ENCODE data around the gene TNFRSF21. TPM values are rescaled to one million over a fixed set of nuclear protein-coding genes. Genes with fewer than 3 reads are reported as not detected.

Gene TNFRSF21
- total and polyA plus RNA-seq, 4 donors, result 27.4 to 126 (median 61.4) TPM

GRCh38 chr6:47261191-47261590 is 48.5 kb downstream of the TNFRSF21 start:
- no peaks in the 10 kb centered on the region for H3K36me3 ChIP-seq (ENCODE audit: control insufficient read depth, insufficient read depth, low read length)
- H3K9me3 ChIP-seq (ENCODE audit: control insufficient read depth, insufficient read depth, low read length), result no peaks in the 10 kb centered on the region
- WGBS (ENCODE audit: insufficient coverage), result no CpG with 5 or more reads among the region's 1 CpG
- H3K4me3 ChIP-seq (ENCODE audit: low read depth, low read length), result no peak overlapping the region
- no peak overlapping the region for H3K27ac ChIP-seq (ENCODE audit: low read depth, low read length)
- peaks cover 7% of the 10 kb centered on the region for H3K4me1 ChIP-seq (ENCODE audit: control insufficient read depth, insufficient read depth, low read length)
- no peaks in the 10 kb centered on the region for H3K27me3 ChIP-seq (ENCODE audit: control insufficient read depth, insufficient read depth, low read length)
- DNase-seq (ENCODE audit: low read depth in 4 of 6, low spot score in 6 of 6), result no peak

- Histone ChIP-seq H3K4me3 (ENCODE audit: low read depth, low read length) (no peak overlapping the region), H3K27me3 (ENCODE audit: control insufficient read depth, insufficient read depth, low read length) (no peaks in the 10 kb centered on the region), H3K9me3 (ENCODE audit: control insufficient read depth, insufficient read depth, low read length) (no peaks in the 10 kb centered on the region), H3K36me3 (ENCODE audit: control insufficient read depth, insufficient read depth, low read length) (no peaks in the 10 kb centered on the region), H3K4me1 (ENCODE audit: control insufficient read depth, insufficient read depth, low read length) (peaks cover 7% of the 10 kb centered on the region), H3K27ac (ENCODE audit: low read depth, low read length) (no peak overlapping the region)
- DNase-seq (ENCODE audit: low read depth in 4 of 6, low spot score in 6 of 6), result no peak
- WGBS (ENCODE audit: insufficient coverage), result 76% methylated on average over 4 of the region's 4 CpGs
Observed at GRCh38 chr6:47260021-47260420, 49.7 kb downstream of the TNFRSF21 start.

GRCh38 chr6:47258724-47259347 is 50.9 kb downstream of the TNFRSF21 start:
- no peaks in the 10 kb centered on the region for H3K9me3 ChIP-seq (ENCODE audit: control insufficient read depth, insufficient read depth, low read length)
- H3K27ac ChIP-seq (ENCODE audit: low read depth, low read length), result no peak overlapping the region
- H3K27me3 ChIP-seq (ENCODE audit: control insufficient read depth, insufficient read depth, low read length), result no peaks in the 10 kb centered on the region
- no CpG with 5 or more reads among the region's 3 CpGs for WGBS (ENCODE audit: insufficient coverage)
- no peak for DNase-seq (ENCODE audit: low read depth in 4 of 6, low spot score in 6 of 6)
- H3K36me3 ChIP-seq (ENCODE audit: control insufficient read depth, insufficient read depth, low read length), result no peaks in the 10 kb centered on the region
- H3K4me1 ChIP-seq (ENCODE audit: control insufficient read depth, insufficient read depth, low read length), result peaks cover 7% of the 10 kb centered on the region
- no peak overlapping the region for H3K4me3 ChIP-seq (ENCODE audit: low read depth, low read length)

- H3K9me3 ChIP-seq (ENCODE audit: control insufficient read depth, insufficient read depth, low read length), result no peaks in the 10 kb centered on the region
- no peak overlapping the region for H3K27ac ChIP-seq (ENCODE audit: low read depth, low read length)
- peaks cover 7% of the 10 kb centered on the region for H3K4me1 ChIP-seq (ENCODE audit: control insufficient read depth, insufficient read depth, low read length)
- DNase-seq (ENCODE audit: low read depth in 4 of 6, low spot score in 6 of 6), result no peak
- WGBS (ENCODE audit: insufficient coverage), result no CpG with 5 or more reads among the region's 6 CpGs
- no peak overlapping the region for H3K4me3 ChIP-seq (ENCODE audit: low read depth, low read length)
- no peaks in the 10 kb centered on the region for H3K27me3 ChIP-seq (ENCODE audit: control insufficient read depth, insufficient read depth, low read length)
- H3K36me3 ChIP-seq (ENCODE audit: control insufficient read depth, insufficient read depth, low read length), result peaks cover 4% of the 10 kb centered on the region
Observed at GRCh38 chr6:47256981-47257730, 52.5 kb downstream of the TNFRSF21 start.

GRCh38 chr6:47256361-47256760 is 53.3 kb downstream of the TNFRSF21 start:
- no peak overlapping the region for H3K27ac ChIP-seq (ENCODE audit: low read depth, low read length)
- WGBS (ENCODE audit: insufficient coverage), result no CpG with 5 or more reads among the region's 1 CpG
- H3K27me3 ChIP-seq (ENCODE audit: control insufficient read depth, insufficient read depth, low read length), result no peaks in the 10 kb centered on the region
- H3K9me3 ChIP-seq (ENCODE audit: control insufficient read depth, insufficient read depth, low read length), result no peaks in the 10 kb centered on the region
- no peak for DNase-seq (ENCODE audit: low read depth in 4 of 6, low spot score in 6 of 6)
- no peak overlapping the region for H3K4me3 ChIP-seq (ENCODE audit: low read depth, low read length)
- peaks cover 7% of the 10 kb centered on the region for H3K4me1 ChIP-seq (ENCODE audit: control insufficient read depth, insufficient read depth, low read length)
- peaks cover 4% of the 10 kb centered on the region for H3K36me3 ChIP-seq (ENCODE audit: control insufficient read depth, insufficient read depth, low read length)

- Histone ChIP-seq H3K9me3 (ENCODE audit: control insufficient read depth, insufficient read depth, low read length) (no peaks in the 10 kb centered on the region), H3K4me1 (ENCODE audit: control insufficient read depth, insufficient read depth, low read length) (peaks cover 7% of the 10 kb centered on the region), H3K4me3 (ENCODE audit: low read depth, low read length) (no peak overlapping the region), H3K27me3 (ENCODE audit: control insufficient read depth, insufficient read depth, low read length) (no peaks in the 10 kb centered on the region), H3K36me3 (ENCODE audit: control insufficient read depth, insufficient read depth, low read length) (peaks cover 4% of the 10 kb centered on the region), H3K27ac (ENCODE audit: low read depth, low read length) (no peak overlapping the region)
- 100% methylated on average over 2 of the region's 3 CpGs for WGBS (ENCODE audit: insufficient coverage)
- DNase-seq (ENCODE audit: low read depth in 4 of 6, low spot score in 6 of 6), result no peak
Observed at GRCh38 chr6:47254906-47255305, 54.8 kb downstream of the TNFRSF21 start.

DNA sequence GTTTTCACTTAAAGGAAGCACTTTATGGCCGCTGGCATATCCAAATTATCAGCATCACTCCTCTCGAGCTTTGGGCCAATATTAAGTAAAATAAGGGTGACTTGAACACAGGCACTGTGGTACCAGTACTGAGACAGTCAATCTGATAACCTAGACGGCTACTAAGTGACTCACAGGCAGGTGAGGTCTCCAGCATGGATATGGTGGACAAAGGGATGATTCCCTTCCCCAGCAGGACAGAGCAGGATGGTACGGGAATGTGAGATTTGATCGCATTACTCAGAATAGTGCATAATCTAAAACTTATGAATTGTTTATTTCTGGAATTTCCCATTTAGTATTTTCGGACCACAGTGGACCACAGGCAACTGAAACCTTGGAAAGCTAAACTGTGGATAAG is 55.7 kb downstream of the TNFRSF21 start:
- no peak for DNase-seq (ENCODE audit: low read depth in 4 of 6, low spot score in 6 of 6)
- Histone ChIP-seq H3K4me3 (ENCODE audit: low read depth, low read length) (no peak overlapping the region), H3K4me1 (ENCODE audit: control insufficient read depth, insufficient read depth, low read length) (peaks cover 2% of the 10 kb centered on the region), H3K27ac (ENCODE audit: low read depth, low read length) (no peak overlapping the region), H3K9me3 (ENCODE audit: control insufficient read depth, insufficient read depth, low read length) (no peaks in the 10 kb centered on the region), H3K27me3 (ENCODE audit: control insufficient read depth, insufficient read depth, low read length) (no peaks in the 10 kb centered on the region), H3K36me3 (ENCODE audit: control insufficient read depth, insufficient read depth, low read length) (peaks cover 4% of the 10 kb centered on the region)
- 100% methylated on average over 1 of the region's 6 CpGs for WGBS (ENCODE audit: insufficient coverage)

DNA sequence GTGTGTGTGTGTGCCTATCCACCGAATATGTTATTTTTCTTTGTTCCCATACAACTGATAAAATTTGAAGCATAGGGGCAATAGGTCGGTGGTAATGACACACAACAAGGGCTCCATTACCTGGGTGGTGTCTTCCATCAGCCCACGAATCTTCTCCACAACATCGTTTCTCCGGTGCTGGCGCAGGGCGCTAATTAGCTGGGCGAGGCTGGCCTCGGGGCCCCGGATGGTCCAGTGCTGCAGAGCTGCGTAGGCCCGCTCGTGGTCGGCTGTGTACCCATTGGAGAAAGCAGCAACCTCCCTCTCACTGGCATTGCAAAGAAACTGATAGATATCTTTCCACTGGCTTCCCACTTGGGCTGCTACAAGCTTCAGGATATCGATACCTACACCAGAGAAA is 56.6 kb downstream of the TNFRSF21 start:
- Histone ChIP-seq H3K4me3 (ENCODE audit: low read depth, low read length) (no peak overlapping the region), H3K4me1 (ENCODE audit: control insufficient read depth, insufficient read depth, low read length) (peaks cover 3% of the 10 kb centered on the region), H3K9me3 (ENCODE audit: control insufficient read depth, insufficient read depth, low read length) (no peaks in the 10 kb centered on the region), H3K27ac (ENCODE audit: low read depth, low read length) (no peak overlapping the region), H3K36me3 (ENCODE audit: control insufficient read depth, insufficient read depth, low read length) (peaks cover 4% of the 10 kb centered on the region), H3K27me3 (ENCODE audit: control insufficient read depth, insufficient read depth, low read length) (no peaks in the 10 kb centered on the region)
- over 99% methylated on average over 13 of the region's 15 CpGs for WGBS (ENCODE audit: insufficient coverage)
- no peak for DNase-seq (ENCODE audit: low read depth in 4 of 6, low spot score in 6 of 6)

- H3K4me1 ChIP-seq (ENCODE audit: control insufficient read depth, insufficient read depth, low read length), result peaks cover 3% of the 10 kb centered on the region
- H3K4me3 ChIP-seq (ENCODE audit: low read depth, low read length), result no peak overlapping the region
- H3K9me3 ChIP-seq (ENCODE audit: control insufficient read depth, insufficient read depth, low read length), result no peaks in the 10 kb centered on the region
- H3K27ac ChIP-seq (ENCODE audit: low read depth, low read length), result no peak overlapping the region
- peaks cover 4% of the 10 kb centered on the region for H3K36me3 ChIP-seq (ENCODE audit: control insufficient read depth, insufficient read depth, low read length)
- DNase-seq (ENCODE audit: low read depth in 4 of 6, low spot score in 6 of 6), result no peak
- WGBS (ENCODE audit: insufficient coverage), result 95% methylated on average over 3 of the region's 6 CpGs
- no peaks in the 10 kb centered on the region for H3K27me3 ChIP-seq (ENCODE audit: control insufficient read depth, insufficient read depth, low read length)
Observed at GRCh38 chr6:47252633-47253032, 57.1 kb downstream of the TNFRSF21 start.

DNA sequence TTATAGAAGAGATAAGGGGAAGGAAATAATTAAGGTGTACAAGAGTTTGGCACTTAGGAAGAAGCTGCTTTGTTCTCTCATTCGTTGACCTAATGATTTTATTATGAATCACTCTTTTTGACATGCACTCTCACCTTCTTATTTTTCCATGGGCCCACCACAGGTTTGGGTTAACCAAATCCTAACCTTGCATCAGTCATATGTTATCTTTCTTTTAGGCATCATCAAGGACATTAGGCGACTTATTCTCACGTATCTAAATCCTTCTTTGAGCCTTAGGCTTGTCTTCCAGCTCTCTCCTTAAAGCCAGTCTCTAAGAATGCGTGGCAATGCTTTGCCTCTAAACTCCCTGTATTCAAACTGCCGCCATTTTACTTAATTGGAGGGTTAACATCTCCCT is 58.3 kb downstream of the TNFRSF21 start:
- Histone ChIP-seq H3K27me3 (ENCODE audit: control insufficient read depth, insufficient read depth, low read length) (no peaks in the 10 kb centered on the region), H3K36me3 (ENCODE audit: control insufficient read depth, insufficient read depth, low read length) (peaks cover 4% of the 10 kb centered on the region), H3K4me3 (ENCODE audit: low read depth, low read length) (no peak overlapping the region), H3K4me1 (ENCODE audit: control insufficient read depth, insufficient read depth, low read length) (peaks cover 3% of the 10 kb centered on the region), H3K27ac (ENCODE audit: low read depth, low read length) (no peak overlapping the region), H3K9me3 (ENCODE audit: control insufficient read depth, insufficient read depth, low read length) (no peaks in the 10 kb centered on the region)
- no peak for DNase-seq (ENCODE audit: low read depth in 4 of 6, low spot score in 6 of 6)
- 95% methylated on average over 2 of the region's 5 CpGs for WGBS (ENCODE audit: insufficient coverage)
